OCI-M1 (cell line): ENCODE data around the gene MYH4.

Experiments
- DNase-seq: peaks from one replicate; lab custom pipeline; 2025; lab: John Stamatoyannopoulos, UW

The MYH4 gene

GRCh38 chr17:10469459-10469858 lies at the start of gene MYH4:
MYH4 (minus strand) TSS chr17:10469559; CDS start chr17:10466745, 2,814 bp downstream.
- no peak for DNase-seq

GRCh38 chr17:10518271-10519037 lies 49.1 kb upstream of the MYH4 start, which contains the start of gene MYH1:
MYH1 (minus strand) TSS chr17:10518542; CDS start chr17:10516642, 1,900 bp downstream.
- DNase-seq = no peak

GRCh38 chr17:10516638-10517037 lies 47.3 kb upstream of the MYH4 start:
- no peak for DNase-seq

GRCh38 chr17:10516065-10516464 lies 46.7 kb upstream of the MYH4 start:
- DNase-seq = no peak

GRCh38 chr17:10513299-10514067 lies 44.1 kb upstream of the MYH4 start:
- DNase-seq = no peak

GRCh38 chr17:10512856-10513255 lies 43.5 kb upstream of the MYH4 start:
- no peak for DNase-seq

- no peak for DNase-seq
Measured at GRCh38 chr17:10499950-10500349, 30.6 kb upstream of the MYH4 start.

GRCh38 chr17:10492004-10492403 lies 22.6 kb upstream of the MYH4 start:
- DNase-seq = no peak

- no peak for DNase-seq
Measured at GRCh38 chr17:10482252-10482651, 12.9 kb upstream of the MYH4 start.

GRCh38 chr17:10477701-10478100 lies 8.3 kb upstream of the MYH4 start:
- no peak for DNase-seq

- DNase-seq = no peak
Measured at GRCh38 chr17:10474536-10474935, 5.2 kb upstream of the MYH4 start.

- DNase-seq = no peak
Measured at GRCh38 chr17:10471858-10472257, 2.5 kb upstream of the MYH4 start.

GRCh38 chr17:10463402-10463801 lies 6.0 kb downstream of the MYH4 start:
- DNase-seq = no peak

GRCh38 chr17:10460062-10460461 lies 9.3 kb downstream of the MYH4 start:
- DNase-seq = no peak

GRCh38 chr17:10458701-10459100 lies 10.7 kb downstream of the MYH4 start:
- no peak for DNase-seq

GRCh38 chr17:10457952-10458351 lies 11.4 kb downstream of the MYH4 start:
- no peak for DNase-seq

- peak; percentile 0 for DNase-seq
Measured at GRCh38 chr17:10447026-10447931, 22.1 kb downstream of the MYH4 start.

- no peak for DNase-seq
Measured at GRCh38 chr17:10439816-10440215, 29.5 kb downstream of the MYH4 start.

GRCh38 chr17:10435096-10435495 lies 34.3 kb downstream of the MYH4 start:
- DNase-seq = no peak

- no peak for DNase-seq
Measured at GRCh38 chr17:10429421-10430045, 39.8 kb downstream of the MYH4 start.

GRCh38 chr17:10428781-10429180 lies 40.6 kb downstream of the MYH4 start:
- no peak for DNase-seq
